Right atrium auricular region (tissue), 2 donors: ENCODE measurements around the gene GPR161. TPM values are rescaled to one million over a fixed set of nuclear protein-coding genes. Genes with fewer than 3 reads are reported as not detected.
A peak's percentile ranks its signal among the peaks of the same experiment; 100 is the strongest.

Experiments
- DNase-seq: peaks from one replicate; pipeline ENCODE4 v3.0.0-alpha.2; 2019; ENCODE audit warnings: low spot score
- H3K27ac ChIP-seq, 2 donors: fragments of 200-600 bp; sonication (generic); 1 replicate in 1 of 2; 2 replicates in 1 of 2; pipeline ENCODE4 v1.5.1; 2016 to 2019
- H3K27me3 ChIP-seq, 2 donors: fragments of 200-600 bp; sonication (generic); one replicate each; pipeline versions ENCODE4 v1.5.1 to v1.6.0; 2017 to 2019
- H3K36me3 ChIP-seq: fragments of 200-600 bp; sonication (generic); one replicate; pipeline ENCODE4 v1.5.1; 2016
- H3K4me1 ChIP-seq, 2 donors: fragments of 200-600 bp; sonication (generic); one replicate each; pipeline versions ENCODE4 v1.5.1 to v1.6.0; 2017 to 2019
- H3K4me3 ChIP-seq, 2 donors: fragments of 200-600 bp; sonication (generic); 1 replicate in 1 of 2; 2 replicates in 1 of 2; pipeline ENCODE4 v1.5.1; 2017 to 2019; ENCODE audit warnings: mild to moderate bottlenecking in 1 of 2, moderate library complexity in 1 of 2
- H3K9me3 ChIP-seq, 2 donors: fragments of 200-600 bp; sonication (generic); one replicate each; pipeline ENCODE4 v1.5.1; 2019
- CTCF ChIP-seq, 2 donors: fragments of 200-600 bp; sonication (generic); IDR thresholded peaks; one replicate each; pipeline ENCODE4 v1.5.1; 2019; ENCODE audit warnings: antibody characterized with exemption in 2 of 2
- total RNA-seq, 2 donors: library from RNA; depleted of rRNA; stranded (reverse); fragments of >200 nt; gene quantifications; one replicate each; pipeline ENCODE4 v1.1.0, GENCODE V29; 2016

The GPR161 gene
- total RNA-seq, 2 donors from 2014 or later, result 2.9 to 3.2 TPM

- no peak for TF ChIP-seq CTCF (IDR thresholded peaks at IDR 0.05)
- H3K4me1 ChIP-seq, result peaks cover 0 to 8% of the 10 kb centered on the region in 2 donors
- no peak for DNase-seq
- peak overlapping the region; percentile 72 to 86 for H3K4me3 ChIP-seq
- no peaks in the 10 kb centered on the region for H3K36me3 ChIP-seq
- no peaks in the 10 kb centered on the region for H3K9me3 ChIP-seq
- no peaks in the 10 kb centered on the region for H3K27me3 ChIP-seq
- peak overlapping the region; percentile 93 to 94 for H3K27ac ChIP-seq
These were observed 41.5 kb upstream of the GPR161 start for GRCh38 chr1:168178227-168178637.

- Histone ChIP-seq H3K9me3 (no peaks in the 10 kb centered on the region), H3K36me3 (no peaks in the 10 kb centered on the region), H3K4me1 (no peaks in the 10 kb centered on the region), H3K4me3 (no peak overlapping the region), H3K27me3 (no peaks in the 10 kb centered on the region), H3K27ac (no peak overlapping the region)
- no peak for DNase-seq
- TF ChIP-seq CTCF (IDR thresholded peaks at IDR 0.05), result no peak
These were observed 35.7 kb upstream of the GPR161 start for GRCh38 chr1:168172250-168172915.

- Histone ChIP-seq H3K4me3 (no peak overlapping the region), H3K9me3 (no peaks in the 10 kb centered on the region), H3K36me3 (no peaks in the 10 kb centered on the region), H3K4me1 (no peaks in the 10 kb centered on the region), H3K27ac (no peak overlapping the region), H3K27me3 (no peaks in the 10 kb centered on the region)
- no peak for TF ChIP-seq CTCF (IDR thresholded peaks at IDR 0.05)
- no peak for DNase-seq
These were observed 34.1 kb upstream of the GPR161 start for GRCh38 chr1:168170564-168171508.

GRCh38 chr1:168167806-168168205, 31.1 kb upstream of the GPR161 start:
- no peaks in the 10 kb centered on the region for H3K4me1 ChIP-seq
- no peak overlapping the region for H3K27ac ChIP-seq
- no peak for TF ChIP-seq CTCF (IDR thresholded peaks at IDR 0.05)
- no peak for DNase-seq
- H3K4me3 ChIP-seq, result no peak overlapping the region
- no peaks in the 10 kb centered on the region for H3K9me3 ChIP-seq
- no peaks in the 10 kb centered on the region for H3K36me3 ChIP-seq
- no peaks in the 10 kb centered on the region for H3K27me3 ChIP-seq

GRCh38 chr1:168164771-168165170, 28.0 kb upstream of the GPR161 start:
- H3K9me3 ChIP-seq, result peaks cover 0 to 10% of the 10 kb centered on the region in 2 donors
- no peak for DNase-seq
- no peak overlapping the region for H3K4me3 ChIP-seq
- no peaks in the 10 kb centered on the region for H3K36me3 ChIP-seq
- H3K27ac ChIP-seq, result no peak overlapping the region
- no peaks in the 10 kb centered on the region for H3K4me1 ChIP-seq
- H3K27me3 ChIP-seq, result no peaks in the 10 kb centered on the region
- no peak for TF ChIP-seq CTCF (IDR thresholded peaks at IDR 0.05)
